Liver (tissue), 9 donors: ENCODE data around the gene CNIH3. TPM values are rescaled to one million over a fixed set of nuclear protein-coding genes. Genes with fewer than 3 reads are reported as not detected.

Experiments used
- DNase-seq: peaks from one replicate; pipeline ENCODE4 v3.0.0-alpha.2; 2017; ENCODE audit warnings: low spot score
- H3K27ac ChIP-seq, 2 donors: one replicate each; pipeline ENCODE4 v1.7.0; 2013; ENCODE audit warnings: inconsistent platforms in 2 of 2, low read length in 2 of 2, control low read depth in 1 of 2, low read depth in 1 of 2, mild to moderate bottlenecking in 1 of 2
- H3K27me3 ChIP-seq, 4 donors: one replicate each; pipeline versions ENCODE4 v1.6.1 to v1.7.0; 2013; ENCODE audit warnings: low read length in 3 of 4, inconsistent platforms in 1 of 4, mild to moderate bottlenecking in 1 of 4, moderate library complexity in 1 of 4; ENCODE audit not compliant: control insufficient read depth in 4 of 4, insufficient read depth in 4 of 4
- H3K36me3 ChIP-seq, 4 donors: one replicate each; pipeline versions ENCODE4 v1.6.1 to v1.7.0; 2013; ENCODE audit warnings: low read length in 3 of 4, mild to moderate bottlenecking in 3 of 4, low read depth in 1 of 4, moderate library complexity in 1 of 4; ENCODE audit not compliant: control insufficient read depth in 4 of 4, insufficient read depth in 3 of 4
- H3K4me1 ChIP-seq, 4 donors: one replicate each; pipeline versions ENCODE4 v1.6.1 to v1.7.0; 2013; ENCODE audit warnings: low read length in 3 of 4, mild to moderate bottlenecking in 3 of 4, moderate library complexity in 1 of 4; ENCODE audit not compliant: control insufficient read depth in 4 of 4, insufficient read depth in 4 of 4
- H3K4me3 ChIP-seq, 3 donors: one replicate each; pipeline versions ENCODE4 v1.6.1 to v1.7.0; 2013; ENCODE audit warnings: low read length in 3 of 3, control low read depth in 1 of 3, low read depth in 1 of 3, mild to moderate bottlenecking in 1 of 3
- H3K9ac ChIP-seq, 2 donors: one replicate each; pipeline ENCODE4 v1.7.0; 2013; ENCODE audit warnings: low read length in 2 of 2, mild to moderate bottlenecking in 2 of 2, moderate library complexity in 2 of 2, control low read depth in 1 of 2, low read depth in 1 of 2
- H3K9me3 ChIP-seq, 4 donors: one replicate each; pipeline versions ENCODE4 v1.6.1 to v1.7.0; 2013; ENCODE audit warnings: low read length in 3 of 4; ENCODE audit not compliant: control insufficient read depth in 4 of 4
- EGR1 ChIP-seq, 2 donors: IDR thresholded peaks; 2 replicates each; pipeline ENCODE4 v1.6.1; 2016 to 2018; ENCODE audit warnings: antibody characterized with exemption in 2 of 2, low read depth in 2 of 2
- FOXA2 ChIP-seq: IDR thresholded peaks from 2 replicates; pipeline ENCODE4 v1.6.1; 2016; ENCODE audit warnings: antibody characterized with exemption
- GABPA ChIP-seq, 2 donors: IDR thresholded peaks in 1 of 2; conservative IDR thresholded peaks in 1 of 2; 2 replicates each; pipeline ENCODE4 v1.6.1; 2016; ENCODE audit warnings: antibody characterized with exemption in 2 of 2, mild to moderate bottlenecking in 1 of 2, moderate library complexity in 1 of 2
- HNF4G ChIP-seq: IDR thresholded peaks from 2 replicates; pipeline ENCODE4 v1.6.1; 2016; ENCODE audit warnings: antibody characterized with exemption
- JUND ChIP-seq, 2 donors: IDR thresholded peaks; 2 replicates each; pipeline ENCODE4 v1.6.1; 2016; ENCODE audit warnings: antibody characterized with exemption in 2 of 2
- RAD21 ChIP-seq, 2 donors: IDR thresholded peaks; 2 replicates each; pipeline ENCODE4 v1.6.1; 2016; ENCODE audit warnings: antibody characterized with exemption in 2 of 2, mild to moderate bottlenecking in 2 of 2
- REST ChIP-seq: IDR thresholded peaks from 2 replicates; pipeline ENCODE4 v1.6.1; 2016; ENCODE audit warnings: antibody characterized with exemption, mild to moderate bottlenecking
- TAF1 ChIP-seq: conservative IDR thresholded peaks from 2 replicates; pipeline ENCODE4 v1.6.1; 2016; ENCODE audit warnings: antibody characterized with exemption, mild to moderate bottlenecking
- WGBS: extraction: QIAGEN DNeasy Blood & Tissue Kit; methylation state at CpG from one replicate; pipeline ENCODE4 v1.1.7; 2013; 5-methylcytosine and 5-hydroxymethylcytosine counted together
- polyA plus RNA-seq, 2 donors: library from polyadenylated mRNA; stranded (reverse) in 1 of 2; unstranded in 1 of 2; fragments of 200-250 nt in 1 of 2; fragments of >200 nt in 1 of 2; fragmentation: Nextera tagmentation in 1 of 2; extraction: Ambion mirVana in 1 of 2; gene quantifications; one replicate each; pipeline versions ENCODE4 v1.2.1 to v1.2.3, GENCODE V29; 2013 to 2015
- total RNA-seq, 2 donors: library from RNA; depleted of rRNA; stranded (reverse); fragments of >200 nt; gene quantifications; one replicate each; pipeline ENCODE4 v1.2.3, GENCODE V29; 2014
- TF ChIP-seq, protein P1 (sequence below): IDR thresholded peaks from 2 replicates; pipeline ENCODE4 v1.6.1; 2016; ENCODE audit warnings: antibody characterized with exemption
- TF ChIP-seq, protein P2 (sequence below): IDR thresholded peaks from 2 replicates; pipeline ENCODE4 v1.6.1; 2016; ENCODE audit warnings: antibody characterized with exemption
- donor health status: healthy.
- donor health status: healthy.
- donor health status: healthy.
- donor health status: healthy.
- donor health status: healthy.

CNIH3 gene
- total and polyA plus RNA-seq, 4 donors = 0.39 to 1.0 (median 0.93) TPM

- no peak overlapping the region for H3K4me3 ChIP-seq
- no peak overlapping the region for H3K9ac ChIP-seq
- no peak for TF ChIP-seq RAD21 (IDR thresholded peaks at IDR 0.05)
- TF ChIP-seq, protein P1, sequence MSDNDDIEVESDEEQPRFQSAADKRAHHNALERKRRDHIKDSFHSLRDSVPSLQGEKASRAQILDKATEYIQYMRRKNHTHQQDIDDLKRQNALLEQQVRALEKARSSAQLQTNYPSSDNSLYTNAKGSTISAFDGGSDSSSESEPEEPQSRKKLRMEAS = no peak
- 80% methylated on average over 6 of the region's 6 CpGs for WGBS
- H3K9me3 ChIP-seq = peaks cover 0 to 4% (median under 1%) of the 10 kb centered on the region in 4 donors
- peaks cover 0 to 2% (median 0%) of the 10 kb centered on the region in 4 donors for H3K27me3 ChIP-seq
- no peak overlapping the region for H3K27ac ChIP-seq
- DNase-seq = no peak
- H3K36me3 ChIP-seq = no peaks in the 10 kb centered on the region
- no peaks in the 10 kb centered on the region for H3K4me1 ChIP-seq
Measured at GRCh38 chr1:224592636-224593582, 23.2 kb upstream of the CNIH3 start.

DNA sequence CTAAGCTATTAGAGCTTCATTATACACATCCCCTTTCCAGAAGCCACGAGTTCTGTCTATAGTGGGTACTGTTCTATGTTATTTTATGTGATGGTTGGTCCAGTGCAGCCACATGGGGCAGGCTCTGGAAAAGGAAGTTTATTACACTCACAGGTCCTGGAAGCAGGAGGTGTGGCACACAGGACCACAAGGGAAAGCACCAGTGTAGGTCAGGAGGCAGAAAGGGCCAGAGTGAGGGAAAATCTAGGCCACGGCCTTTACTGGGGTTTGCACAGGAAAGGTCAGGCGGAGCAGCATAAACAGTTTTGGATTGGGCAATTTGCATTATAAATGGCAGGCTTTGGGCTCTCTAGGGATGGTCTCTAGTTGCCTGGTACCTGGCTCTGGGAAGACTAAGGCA, 21.8 kb upstream of the CNIH3 start:
- Histone ChIP-seq H3K36me3 (no peaks in the 10 kb centered on the region), H3K27me3 (peaks cover 0 to 2% (median 0%) of the 10 kb centered on the region in 4 donors), H3K27ac (no peak overlapping the region), H3K4me3 (no peak overlapping the region), H3K9me3 (no peaks in the 10 kb centered on the region), H3K9ac (no peak overlapping the region), H3K4me1 (no peaks in the 10 kb centered on the region)
- DNase-seq = no peak
- TF ChIP-seq JUND (IDR thresholded peaks at IDR 0.05) = no peak
- TF ChIP-seq RAD21 (IDR thresholded peaks at IDR 0.05) = no peak
- TF ChIP-seq, protein P2, sequence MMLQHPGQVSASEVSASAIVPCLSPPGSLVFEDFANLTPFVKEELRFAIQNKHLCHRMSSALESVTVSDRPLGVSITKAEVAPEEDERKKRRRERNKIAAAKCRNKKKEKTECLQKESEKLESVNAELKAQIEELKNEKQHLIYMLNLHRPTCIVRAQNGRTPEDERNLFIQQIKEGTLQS = no peak
- TF ChIP-seq REST = no peak
- TF ChIP-seq EGR1 (IDR thresholded peaks at IDR 0.05; ENCODE audit: low read depth in 2 of 2) = no peak
- no peak for TF ChIP-seq TAF1
- TF ChIP-seq HNF4G = no peak
- WGBS = 88% methylated on average over 3 of the region's 3 CpGs

GRCh38 chr1:224594851-224595250, 21.3 kb upstream of the CNIH3 start:
- no peaks in the 10 kb centered on the region for H3K9me3 ChIP-seq
- TF ChIP-seq RAD21 (IDR thresholded peaks at IDR 0.05) (no peak), GABPA (IDR thresholded peaks at IDR 0.05 in 1 of 2, conservative IDR thresholded peaks at IDR 0.05 in 1 of 2) (no peak), EGR1 (IDR thresholded peaks at IDR 0.05; ENCODE audit: low read depth in 2 of 2) (no peak), FOXA2 (no peak)
- TF ChIP-seq, protein P1 = no peak
- no peaks in the 10 kb centered on the region for H3K36me3 ChIP-seq
- no peak overlapping the region for H3K9ac ChIP-seq
- H3K4me3 ChIP-seq = no peak overlapping the region
- DNase-seq = no peak
- H3K27ac ChIP-seq = no peak overlapping the region
- peaks cover 0 to 2% (median 0%) of the 10 kb centered on the region in 4 donors for H3K27me3 ChIP-seq
- H3K4me1 ChIP-seq = no peaks in the 10 kb centered on the region
